ENCODE results near the gene KMT2B. TPM values are rescaled to one million over a fixed set of nuclear protein-coding genes. Genes with fewer than 3 reads are reported as not detected.
A peak's percentile ranks its signal among the peaks of the same experiment; 100 is the strongest.

The KMT2B gene
- total and polyA plus RNA-seq, 9 of the 15 experiments (the other 6 are each of a cell fraction or from before 2014, with no cell fraction given), result 0.63 to 43.9 (median 8.1) TPM

- TF ChIP-seq POLR2H (tag; IDR thresholded peaks at IDR 0.05; ENCODE audit: low read depth) (no peak; the same call in 1 of the 2 replicates), EP400 (IDR thresholded peaks at IDR 0.05) (peak; percentile 24; the same call in 1 of the 2 replicates), PRMT5 (CRISPR knock-in tag; IDR thresholded peaks at IDR 0.05) (peak; percentile 32; the same call in 1 of the 2 replicates), THRAP3 (IDR thresholded peaks at IDR 0.05; ENCODE audit: borderline replicate concordance) (no peak), ZNF436 (CRISPR knock-in tag; IDR thresholded peaks at IDR 0.05) (no peak), NRF1 (conservative IDR thresholded peaks at IDR 0.05 in 1 of 2, IDR thresholded peaks at IDR 0.05 in 1 of 2) (peak; percentile 99), L3MBTL2 (IDR thresholded peaks at IDR 0.05) (no peak), TEAD4 (IDR thresholded peaks at IDR 0.05; ENCODE audit: low read length) (no peak), TEAD4 (CRISPR knock-in tag; IDR thresholded peaks at IDR 0.05; ENCODE audit: borderline replicate concordance) (no peak), SREBF1 (IDR thresholded peaks at IDR 0.05; ENCODE audit: borderline replicate concordance, low read depth, low read length) (no peak), ZNF75A (CRISPR knock-in tag; IDR thresholded peaks at IDR 0.05) (no peak), ELF1 (tag; IDR thresholded peaks at IDR 0.05) (peak; percentile 11; the same call in 1 of the 2 replicates), NFXL1 (CRISPR knock-in tag; IDR thresholded peaks at IDR 0.05) (no peak), SP1 (CRISPR knock-in tag; IDR thresholded peaks at IDR 0.05) (no peak), ZNF146 (CRISPR knock-in tag; IDR thresholded peaks at IDR 0.05; ENCODE audit: unreplicated experiment) (no peak), PKNOX1 (IDR thresholded peaks at IDR 0.05) (no peak), ZNF699 (CRISPR knock-in tag; IDR thresholded peaks at IDR 0.05; ENCODE audit: insufficient replicate concordance) (no peak), TCF7 (IDR thresholded peaks at IDR 0.05; ENCODE audit: borderline replicate concordance) (no peak)
- TF ChIP-seq, protein P1, sequence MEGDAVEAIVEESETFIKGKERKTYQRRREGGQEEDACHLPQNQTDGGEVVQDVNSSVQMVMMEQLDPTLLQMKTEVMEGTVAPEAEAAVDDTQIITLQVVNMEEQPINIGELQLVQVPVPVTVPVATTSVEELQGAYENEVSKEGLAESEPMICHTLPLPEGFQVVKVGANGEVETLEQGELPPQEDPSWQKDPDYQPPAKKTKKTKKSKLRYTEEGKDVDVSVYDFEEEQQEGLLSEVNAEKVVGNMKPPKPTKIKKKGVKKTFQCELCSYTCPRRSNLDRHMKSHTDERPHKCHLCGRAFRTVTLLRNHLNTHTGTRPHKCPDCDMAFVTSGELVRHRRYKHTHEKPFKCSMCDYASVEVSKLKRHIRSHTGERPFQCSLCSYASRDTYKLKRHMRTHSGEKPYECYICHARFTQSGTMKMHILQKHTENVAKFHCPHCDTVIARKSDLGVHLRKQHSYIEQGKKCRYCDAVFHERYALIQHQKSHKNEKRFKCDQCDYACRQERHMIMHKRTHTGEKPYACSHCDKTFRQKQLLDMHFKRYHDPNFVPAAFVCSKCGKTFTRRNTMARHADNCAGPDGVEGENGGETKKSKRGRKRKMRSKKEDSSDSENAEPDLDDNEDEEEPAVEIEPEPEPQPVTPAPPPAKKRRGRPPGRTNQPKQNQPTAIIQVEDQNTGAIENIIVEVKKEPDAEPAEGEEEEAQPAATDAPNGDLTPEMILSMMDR (IDR thresholded peaks at IDR 0.05 in 2 of 3, conservative IDR thresholded peaks at IDR 0.05 in 1 of 3; ENCODE audit: insufficient read depth in 2 of 3, low read depth in 1 of 3, low read length in 3 of 3), result 0 out of 6 replicates have a peak, but pooled peaks of 1 of the 3 experiments have one; percentile 1
Observed at GRCh38 chr19:35745328-35746086, 27.7 kb downstream of the KMT2B start, which contains the start of the genes PSENEN and U2AF1L4 (continued).

Measured in K562 (cell line).